GM21619 (cell line): ENCODE results near the gene PRMT7.
"Not testable (repeated sequence)": the region's sequence is repeated elsewhere in the genome, so short reads cannot be mapped to it uniquely, and the experiment has no call there.

ENCODE experiments used
- ATAC-seq: cut with Tn5 transposase; IDR thresholded peaks from one replicate; pipeline ENCODE4 v1.9.1; 2021; ENCODE audit not compliant: unreplicated experiment

Gene PRMT7

DNA sequence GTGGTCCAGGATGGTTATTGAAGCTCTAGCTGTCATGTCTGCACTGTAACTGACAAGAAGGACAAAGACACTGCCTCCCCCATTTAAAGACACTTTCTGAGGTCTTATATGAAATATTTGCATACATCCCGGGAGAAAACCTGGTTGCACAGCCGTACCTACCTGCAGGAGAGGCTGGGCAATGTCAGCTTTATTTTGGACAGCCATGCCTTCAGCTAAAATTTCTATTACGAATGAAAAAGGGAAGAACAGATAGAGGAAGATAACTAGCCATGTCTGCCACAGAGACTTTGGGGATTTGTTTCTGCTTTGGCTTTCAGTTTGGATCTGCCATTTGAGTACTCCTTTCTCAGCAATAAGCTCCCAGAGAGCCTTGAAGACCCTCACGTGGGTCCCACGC is 27.5 kb upstream of the PRMT7 start:
- ATAC-seq, result no peak

DNA sequence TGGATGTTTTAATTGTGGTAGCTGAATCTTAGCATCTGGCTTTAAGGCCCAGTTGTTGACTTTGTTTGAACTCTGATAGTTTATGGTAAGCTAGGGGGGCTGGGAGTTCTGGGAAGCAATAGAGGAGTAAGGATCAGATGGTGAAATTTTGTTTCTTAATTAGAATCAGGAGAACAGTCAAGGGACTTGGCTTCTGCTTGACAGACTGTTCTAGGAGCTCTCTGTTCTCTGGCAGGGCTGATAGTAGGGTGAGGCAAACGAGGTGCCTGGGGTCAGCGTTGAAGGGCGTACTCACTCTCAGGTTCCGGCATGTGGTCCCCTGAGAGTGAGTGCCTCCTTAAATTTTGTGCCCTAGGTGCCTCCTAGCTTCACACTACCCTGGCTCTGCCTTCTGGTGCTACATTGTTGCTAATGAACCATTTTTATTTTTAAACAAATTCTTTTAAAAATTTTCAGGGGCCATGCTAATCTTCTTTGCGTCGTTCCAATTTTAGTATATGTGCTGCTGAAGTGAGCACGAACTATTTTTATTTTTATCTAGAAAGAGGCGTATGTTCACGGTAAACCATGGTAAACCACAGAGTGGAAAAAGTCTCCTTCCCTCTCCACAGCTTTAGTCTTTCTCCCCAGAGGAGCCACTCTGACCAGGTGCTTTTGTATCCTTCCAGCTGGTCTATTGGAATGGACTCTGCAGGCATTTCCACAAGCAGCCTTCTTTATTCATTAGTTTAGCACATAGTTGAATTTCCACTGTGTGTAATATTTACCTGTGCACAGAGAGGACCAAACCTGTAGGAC is 26.8 kb upstream of the PRMT7 start:
- ATAC-seq, result no peak

DNA sequence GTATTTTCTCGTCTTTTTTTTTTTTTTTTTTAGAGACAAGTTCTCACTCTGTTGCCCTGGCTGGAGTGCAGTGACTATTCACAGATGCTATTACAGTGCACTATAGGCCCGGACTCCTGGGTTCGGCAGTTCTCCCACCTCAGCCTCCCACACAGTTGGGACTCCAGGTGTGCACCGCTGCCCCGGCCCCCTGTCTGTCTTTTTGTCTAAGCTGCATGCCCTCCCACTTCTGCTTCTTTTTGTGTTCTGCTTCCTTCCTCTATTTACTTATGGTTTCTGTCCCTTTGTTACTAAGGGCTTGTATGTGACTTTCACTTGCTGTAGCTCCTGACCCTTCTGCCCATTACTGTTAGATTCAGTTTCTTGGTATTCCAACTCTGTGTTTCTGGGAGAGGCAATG is 26.0 kb upstream of the PRMT7 start:
- peak; percentile 49 for ATAC-seq

DNA sequence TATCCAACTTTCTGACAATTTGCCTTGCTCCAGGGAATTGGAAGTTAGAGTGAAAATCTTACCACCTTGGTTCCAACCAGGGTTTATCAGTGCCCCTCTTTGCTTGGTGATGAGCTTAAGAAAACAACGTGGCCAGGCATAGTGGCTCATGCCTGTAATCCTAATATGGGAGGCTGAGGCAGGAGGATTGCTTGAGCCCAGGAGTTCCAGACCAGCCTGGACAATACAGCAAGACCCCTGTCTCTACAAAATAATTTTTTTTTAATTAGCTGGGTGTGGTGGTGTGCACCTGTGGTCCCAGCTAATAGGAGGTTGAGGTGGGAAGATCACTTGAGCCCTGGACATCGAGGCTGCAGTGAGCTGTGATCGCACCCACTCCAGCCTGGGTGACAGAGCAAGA is 25.1 kb upstream of the PRMT7 start:
- ATAC-seq, result no peak

DNA sequence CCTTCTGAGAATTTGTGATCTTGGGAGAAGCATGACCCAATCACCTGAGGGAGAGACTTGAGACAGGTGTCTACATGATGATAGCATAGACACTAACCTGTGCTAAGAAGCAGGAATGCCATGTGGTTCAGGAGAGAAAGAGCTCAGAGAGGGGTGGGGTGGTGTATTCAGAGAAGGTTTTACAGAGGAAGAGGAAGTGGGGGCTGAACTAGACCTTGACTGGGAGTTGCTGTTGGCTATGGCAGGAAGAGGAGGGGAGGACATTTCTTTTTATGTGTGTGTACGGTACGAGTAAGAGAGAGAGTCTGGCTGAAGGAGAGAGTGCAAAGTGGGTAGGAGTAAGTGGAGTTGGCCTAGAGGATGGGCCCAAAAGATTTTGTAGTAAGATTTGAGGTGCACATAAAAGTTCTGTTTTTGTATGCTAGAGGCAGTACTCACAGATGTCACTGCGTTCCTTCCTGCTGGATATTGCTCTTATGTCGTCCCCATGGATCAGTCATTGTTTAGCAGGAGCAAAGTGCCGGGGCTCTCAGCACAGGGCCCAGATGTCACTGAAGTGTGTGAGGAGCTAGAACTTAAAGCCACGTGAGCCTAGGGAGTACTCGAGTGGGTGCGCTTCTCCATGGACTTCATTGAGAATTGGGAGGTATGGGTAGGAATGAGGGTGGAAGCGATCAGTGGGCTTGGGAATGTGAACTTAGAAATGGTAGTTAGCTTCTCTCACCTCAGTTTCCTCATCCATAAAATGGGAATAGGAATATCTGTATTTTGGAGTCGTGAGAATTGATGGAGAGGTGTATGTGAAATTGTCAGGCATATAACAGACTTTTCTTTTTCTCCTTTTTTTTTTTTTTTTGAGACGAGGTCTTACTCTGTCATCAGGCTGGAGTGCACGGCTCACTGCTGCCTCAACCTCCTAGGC is 24.4 kb upstream of the PRMT7 start:
- ATAC-seq, result no peak

DNA sequence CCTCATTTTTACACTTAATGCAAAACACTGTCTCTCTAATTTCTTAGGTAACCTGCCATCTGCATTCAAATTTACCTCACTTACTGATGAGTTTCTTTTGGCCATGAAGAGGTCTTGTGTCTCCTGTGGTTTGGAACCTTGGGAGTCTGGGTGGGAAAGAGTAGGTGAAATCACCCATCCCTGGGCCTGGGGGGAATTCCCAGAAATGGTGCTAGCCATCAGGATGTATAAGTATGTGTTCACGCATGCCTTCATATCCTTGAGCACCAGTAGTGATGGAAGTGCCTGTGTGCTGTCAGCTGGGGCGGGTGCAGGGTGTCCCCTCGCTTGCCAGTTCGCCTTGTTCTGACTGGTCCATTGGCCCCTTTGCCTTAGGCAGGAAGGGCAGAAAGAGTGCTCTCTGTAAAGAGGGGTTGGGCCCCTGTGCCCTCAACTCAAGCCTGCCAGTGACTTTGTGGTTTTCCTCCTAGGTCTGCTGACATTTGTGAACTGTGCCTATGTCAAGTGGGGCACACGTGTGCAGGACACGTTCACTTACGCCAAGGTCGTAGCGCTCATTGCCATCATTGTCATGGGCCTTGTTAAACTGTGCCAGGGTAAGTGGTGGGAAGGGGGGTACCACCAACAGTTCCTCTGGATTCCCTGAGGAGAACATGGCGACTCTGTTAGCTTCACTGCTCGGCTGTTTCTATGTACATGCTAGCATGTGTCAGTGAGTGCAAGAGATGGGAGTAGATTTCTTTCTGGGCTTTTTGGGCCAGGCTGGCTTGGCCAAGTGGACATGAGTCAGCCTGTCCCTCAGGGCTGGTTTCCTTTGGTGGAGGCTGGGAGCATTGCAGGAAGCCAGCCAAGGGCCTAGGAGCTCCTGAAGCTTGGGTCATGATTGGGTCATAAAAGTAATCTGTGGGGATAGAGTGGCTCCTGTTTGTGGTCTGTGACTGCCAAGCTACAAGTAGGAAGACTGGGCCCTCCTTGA is 23.3 kb upstream of the PRMT7 start:
- no peak for ATAC-seq

DNA sequence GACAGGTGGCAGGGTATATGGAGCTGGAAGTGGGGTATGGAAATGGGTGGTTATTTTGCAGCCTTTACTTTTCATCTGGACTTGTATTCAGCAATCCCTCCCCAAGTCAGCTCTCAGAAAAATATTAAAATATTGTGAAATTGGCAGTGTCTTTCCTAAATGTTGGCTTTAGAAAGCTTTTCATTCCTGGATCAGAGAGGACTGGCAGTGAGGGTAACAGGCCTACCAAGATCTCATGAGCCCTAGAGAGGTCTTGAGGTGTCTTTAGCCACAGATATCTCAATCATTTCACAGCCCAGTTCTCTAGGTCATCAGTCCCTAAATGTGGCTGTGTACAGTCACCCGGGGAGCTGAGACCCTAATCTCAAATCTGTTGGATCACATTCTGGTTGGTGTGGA is 22.6 kb upstream of the PRMT7 start:
- ATAC-seq, result no peak

DNA sequence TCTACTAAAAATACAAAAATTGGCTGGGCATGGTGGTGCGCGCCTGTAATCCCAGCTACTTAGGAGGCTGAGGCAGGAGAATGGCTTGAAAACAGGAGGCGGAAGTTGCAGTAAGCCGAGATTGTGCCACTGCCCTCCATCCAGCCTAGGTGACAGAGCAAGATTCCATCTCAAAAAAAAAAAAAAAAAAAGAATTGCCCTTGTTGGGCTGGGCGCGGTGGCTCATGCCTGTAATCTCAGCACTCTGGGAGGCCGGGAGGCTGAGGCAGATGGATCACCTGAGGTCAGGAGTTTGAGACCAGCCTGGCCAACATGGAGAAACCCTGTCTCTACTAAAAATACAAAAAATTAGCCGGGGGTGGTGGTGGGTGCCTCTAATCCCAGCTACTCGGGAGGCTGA is 22.0 kb upstream of the PRMT7 start:
- not testable (repeated sequence) for ATAC-seq

DNA sequence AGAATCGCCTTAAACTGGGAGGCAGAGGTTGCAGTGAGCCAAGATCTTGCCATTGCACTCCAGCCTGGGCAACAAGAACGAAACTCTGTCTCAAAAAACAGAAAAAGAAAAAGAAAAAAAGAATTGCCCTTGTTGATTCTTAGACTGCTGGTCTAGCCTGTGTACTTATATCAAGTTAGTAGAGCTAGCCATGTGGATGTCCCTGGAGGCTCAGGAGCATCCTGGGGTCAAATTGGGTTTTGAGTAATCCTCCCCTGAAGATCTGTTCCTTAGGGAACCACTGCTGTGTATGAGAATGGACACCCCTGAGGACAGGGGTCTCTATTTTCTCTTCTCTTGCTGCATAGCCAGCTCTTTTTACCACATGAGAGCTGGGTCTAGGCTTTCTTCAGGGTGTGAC is 21.6 kb upstream of the PRMT7 start:
- peak; percentile 3 for ATAC-seq

DNA sequence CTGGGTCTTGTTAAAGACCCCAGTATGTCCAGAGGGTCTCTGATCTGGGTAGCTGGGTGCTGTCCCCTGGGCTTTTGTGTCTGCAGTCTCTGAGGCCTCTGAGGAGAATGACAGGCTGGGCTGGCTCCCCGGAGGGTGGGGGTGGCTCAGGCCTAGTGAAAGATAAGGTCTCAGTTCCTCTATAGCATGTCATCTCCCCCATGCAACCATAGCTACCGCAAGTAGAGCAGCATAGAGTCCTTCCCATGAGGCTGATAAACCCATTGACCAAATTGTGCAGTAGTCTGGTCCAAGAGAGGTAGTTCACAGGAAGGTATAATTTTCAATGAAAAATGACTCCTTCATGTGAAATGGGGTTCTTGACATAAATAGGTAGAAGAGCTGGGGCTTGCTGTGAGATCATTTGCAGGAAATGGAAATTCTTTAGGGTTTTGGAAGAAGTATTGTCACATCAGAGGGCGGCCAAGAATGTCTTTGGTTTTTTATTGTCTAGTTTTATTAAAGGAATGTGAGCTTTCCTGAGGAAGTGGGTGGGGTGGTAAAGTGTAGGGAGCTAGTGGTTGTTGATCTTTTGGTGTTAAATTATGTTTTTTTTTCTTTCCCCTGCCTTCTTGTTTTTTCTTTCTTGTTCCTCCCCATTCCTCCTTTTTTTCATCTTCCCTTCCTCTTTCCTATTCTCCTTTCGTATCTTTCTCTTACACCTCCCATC is 21.0 kb upstream of the PRMT7 start:
- ATAC-seq, result peak; percentile 81

DNA sequence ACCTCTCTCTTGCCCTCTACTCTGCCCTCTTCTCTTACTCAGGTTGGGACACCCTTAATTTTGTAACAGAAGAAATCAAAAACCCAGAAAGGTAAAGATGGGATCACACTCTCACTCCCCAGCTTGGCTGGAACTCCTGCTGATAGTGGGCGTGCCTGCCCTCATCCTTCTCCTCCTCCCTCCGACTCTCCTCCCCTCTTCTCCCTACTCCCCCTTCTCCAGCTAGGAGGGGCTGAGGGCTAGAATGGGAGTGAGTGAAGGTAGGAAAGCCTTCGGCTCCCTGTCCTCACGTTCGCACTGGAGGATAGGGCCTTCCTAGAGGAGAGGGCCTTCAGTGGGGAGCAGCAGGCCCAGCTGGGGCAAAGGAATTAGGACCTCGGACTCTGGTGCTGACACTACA is 20.4 kb upstream of the PRMT7 start:
- ATAC-seq, result no peak

DNA sequence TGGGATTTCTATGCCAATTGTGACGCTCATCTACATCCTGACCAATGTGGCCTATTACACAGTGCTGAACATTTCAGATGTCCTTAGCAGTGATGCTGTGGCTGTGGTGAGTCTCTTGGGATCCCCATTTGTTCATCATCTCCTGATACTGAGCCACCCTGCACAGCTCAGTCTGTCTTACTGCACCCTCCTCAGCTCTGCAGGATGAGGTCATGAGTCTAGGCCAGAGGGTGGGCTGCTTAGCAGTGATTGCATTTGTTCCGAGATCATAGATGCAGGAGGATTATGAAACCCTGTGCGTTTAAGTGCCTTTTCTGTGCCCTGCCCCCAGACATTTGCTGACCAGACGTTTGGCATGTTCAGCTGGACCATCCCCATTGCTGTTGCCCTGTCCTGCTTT is 19.6 kb upstream of the PRMT7 start:
- no peak for ATAC-seq

DNA sequence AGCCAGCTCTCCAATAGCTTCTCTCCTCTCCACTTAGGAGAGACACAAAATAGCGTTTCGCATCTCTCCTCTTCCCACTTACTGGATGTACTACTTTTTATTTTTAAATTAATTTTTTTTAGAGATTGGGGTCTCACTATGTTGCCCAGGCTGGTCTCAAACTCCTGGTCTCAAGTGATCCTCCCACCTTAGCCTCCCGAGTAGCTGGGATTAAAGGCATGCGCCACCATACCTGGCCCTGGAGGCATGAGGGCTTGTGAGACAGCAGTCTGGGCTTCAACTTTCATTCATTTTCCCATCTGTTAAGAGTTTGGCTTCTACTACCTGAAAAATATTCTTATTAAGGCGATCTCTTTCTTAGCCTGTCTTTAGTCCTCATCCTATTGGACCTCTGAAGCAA is 18.4 kb upstream of the PRMT7 start:
- ATAC-seq, result no peak

DNA sequence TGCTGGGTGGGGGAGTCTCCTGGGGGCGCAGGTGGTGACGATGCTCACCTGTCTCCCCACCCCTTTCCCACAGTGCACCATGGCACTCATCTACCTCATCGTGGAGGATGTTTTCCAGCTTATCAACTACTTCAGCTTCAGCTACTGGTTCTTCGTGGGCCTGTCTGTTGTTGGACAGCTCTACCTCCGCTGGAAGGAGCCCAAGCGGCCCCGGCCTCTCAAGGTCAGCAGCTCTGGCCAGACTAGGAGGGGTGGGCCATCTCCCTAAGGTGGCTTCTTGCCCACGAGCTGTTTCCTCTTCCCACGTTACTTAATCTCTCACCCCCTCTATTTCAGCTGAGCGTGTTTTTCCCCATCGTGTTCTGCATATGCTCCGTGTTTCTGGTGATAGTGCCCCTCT is 14.5 kb upstream of the PRMT7 start:
- no peak for ATAC-seq

DNA sequence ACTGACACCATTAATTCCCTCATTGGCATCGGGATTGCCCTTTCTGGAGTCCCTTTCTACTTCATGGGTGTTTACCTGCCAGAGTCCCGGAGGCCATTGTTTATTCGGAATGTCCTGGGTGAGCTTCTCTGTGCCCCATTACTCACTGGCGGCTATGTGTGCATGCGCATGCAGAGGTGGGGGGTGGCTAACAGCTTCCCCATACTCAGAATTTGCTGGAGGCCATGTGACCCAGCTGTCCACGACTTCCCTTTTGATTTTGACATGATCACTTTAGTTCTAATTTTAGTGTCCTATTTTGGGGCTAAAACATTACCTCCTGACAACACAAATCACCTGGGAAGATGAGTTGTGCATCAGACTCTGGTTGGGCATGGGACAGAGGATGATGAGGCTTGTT is 14.1 kb upstream of the PRMT7 start:
- no peak for ATAC-seq

DNA sequence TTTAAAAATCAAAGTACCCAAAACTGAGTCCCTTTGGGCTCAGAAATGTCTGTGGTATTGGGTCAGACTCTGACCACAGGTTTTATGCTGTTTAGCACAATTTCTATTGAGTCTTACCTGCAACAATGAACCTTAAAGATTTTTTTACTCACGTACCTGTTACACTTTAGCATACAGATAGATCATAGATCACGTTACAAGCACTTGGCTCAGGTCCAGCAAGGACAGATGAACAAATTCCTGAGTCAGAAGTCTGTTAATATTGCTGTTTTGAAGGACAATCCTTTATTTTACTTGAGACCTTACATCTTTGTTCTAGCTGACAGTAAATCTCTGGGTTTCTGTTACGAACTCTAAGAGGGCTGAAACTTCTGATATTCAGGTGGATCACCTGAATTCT is 12.9 kb upstream of the PRMT7 start:
- no peak for ATAC-seq

DNA sequence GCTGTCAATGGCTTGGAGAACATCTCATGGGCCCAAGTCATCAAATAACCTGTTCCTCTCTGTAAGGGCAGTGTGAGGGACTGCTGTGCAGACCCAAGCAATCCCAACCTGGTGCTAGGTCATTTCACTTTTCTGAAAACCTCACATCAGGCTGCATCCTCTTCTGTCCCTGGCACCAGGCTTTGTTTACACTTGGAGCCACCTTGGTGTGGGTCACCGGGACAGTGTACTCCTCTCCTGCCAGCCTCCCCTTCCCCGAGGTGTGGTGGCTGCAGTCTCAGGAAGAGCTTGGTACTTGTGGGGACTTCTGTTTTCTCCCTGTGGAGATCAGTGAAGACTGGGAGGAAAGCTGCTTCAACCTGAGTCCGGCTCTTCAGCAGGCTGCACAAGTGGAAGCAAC is 12.5 kb upstream of the PRMT7 start:
- no peak for ATAC-seq

DNA sequence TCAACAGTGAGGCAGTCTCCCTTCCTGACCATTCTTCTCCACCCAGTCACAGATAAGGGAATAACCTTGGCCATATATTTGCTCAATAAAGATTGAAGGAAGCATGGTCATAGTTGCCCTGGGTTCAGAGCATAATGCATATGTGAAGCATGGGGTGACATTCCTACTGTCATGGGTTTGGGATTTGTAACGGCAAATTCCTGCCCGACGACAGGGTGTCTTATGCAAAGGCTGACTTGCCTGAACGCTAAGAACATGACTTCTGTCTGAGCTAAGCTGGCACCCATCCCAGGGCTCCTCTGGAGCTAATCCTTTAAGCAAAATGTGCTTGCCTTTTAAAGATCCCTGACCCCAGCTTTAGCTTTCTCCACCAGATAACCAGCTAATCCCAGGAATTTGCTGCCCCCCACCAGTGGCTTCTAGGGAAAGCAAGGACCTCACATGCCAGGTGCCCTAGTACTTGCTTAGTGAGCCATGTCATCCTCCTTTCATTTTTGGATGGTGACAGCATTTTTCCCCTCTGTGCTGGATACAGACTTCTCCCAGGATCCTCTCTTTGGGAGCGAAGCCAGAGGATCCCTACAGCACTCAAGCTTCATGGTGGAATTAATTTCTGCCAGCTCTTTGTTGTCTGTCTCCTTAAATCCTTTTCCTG is 11.8 kb upstream of the PRMT7 start:
- no peak for ATAC-seq

DNA sequence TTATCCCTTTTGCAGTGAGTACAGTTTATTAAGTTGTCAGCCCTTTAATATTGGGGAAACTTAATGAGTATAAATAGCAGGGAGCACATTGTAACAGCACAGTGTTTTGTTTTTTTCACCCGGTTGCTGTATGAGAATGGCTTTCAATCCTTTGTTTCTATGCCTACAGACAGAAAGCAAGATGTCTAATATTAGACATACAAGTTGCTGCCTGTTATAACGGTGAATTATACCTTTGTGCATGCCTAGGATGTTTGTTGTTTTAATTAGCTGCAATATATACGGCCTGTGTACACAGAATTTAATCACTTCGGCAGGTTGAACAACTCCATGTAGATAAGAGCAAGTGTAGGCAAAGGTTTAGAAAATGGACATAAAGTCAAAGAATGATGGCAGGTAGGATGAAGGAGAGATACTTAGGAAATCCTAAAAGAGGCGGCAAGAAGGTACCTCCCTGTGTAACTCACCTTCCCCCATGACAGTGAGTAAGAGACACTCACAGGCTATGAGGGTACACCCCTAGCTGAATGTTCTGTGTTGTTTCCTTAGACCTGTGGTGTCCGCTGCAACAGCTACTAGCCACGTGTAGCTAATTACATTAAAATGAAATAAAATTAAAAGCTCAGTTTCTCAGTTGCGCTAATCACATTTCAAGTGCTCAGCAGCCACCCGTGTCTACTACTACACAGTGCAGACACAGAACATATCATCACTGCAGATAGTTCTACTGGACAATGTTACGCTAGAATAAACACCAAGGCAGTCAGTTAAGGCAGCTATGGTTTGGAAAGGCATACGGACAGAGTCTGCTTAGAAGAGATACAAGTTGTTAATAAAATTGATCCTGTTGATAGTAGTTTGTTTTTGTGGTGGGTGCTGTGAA is 11.0 kb upstream of the PRMT7 start:
- ATAC-seq, result no peak
